ENCODE measurements around the gene SLF1. TPM values are rescaled to one million over a fixed set of nuclear protein-coding genes. Genes with fewer than 3 reads are reported as not detected.

Gene SLF1
- total and polyA plus RNA-seq, 9 of the 15 experiments (the other 6 are each of a cell fraction or from before 2014, with no cell fraction given), result 9.8 to 31.1 (median 16.3) TPM

- no peak overlapping the region for H2AFZ ChIP-seq (ENCODE audit: low read depth, low read length)
- ChIA-PET POLR2A (no interaction called here), CTCF (ENCODE audit: low intra/inter-chr PET ratio) (interaction anchor here (1.0 to 1.9 kb wide), 2 partner anchors 168 to 169 kb away, joined by 5 to 8 read pairs; no protein-coding TSS in a partner anchor)
- FAIRE-seq (peak; percentile 58), DNase-seq (ENCODE audit: extremely low read depth in 1 of 4, low spot score in 3 of 4) (peak in 1 of 4 experiments; percentile 25), ATAC-seq (peak; percentile 78)
- in situ Hi-C loops (cut with MboI) (no loop called here), intact Hi-C loops (cut with micrococcal nuclease) (loop anchor here (2.0 kb wide), 1 partner anchor 168 kb away; no protein-coding TSS in a partner anchor)
- no peaks in the 10 kb centered on the region for H4K20me1 ChIP-seq (replicated peaks; ENCODE audit: control insufficient read depth, insufficient read depth, low read length)
- no TSS peak for BruUV-seq (replicated peaks)
- H3K27ac ChIP-seq (ENCODE audit: extremely low read depth, low read depth, low read length), result no peak overlapping the region
- no peak overlapping the region for H3K9ac ChIP-seq (ENCODE audit: insufficient read depth in 1 of 2, low read depth in 2 of 2, low read length in 2 of 2)
- H3K36me3 ChIP-seq (ENCODE audit: control insufficient read depth, insufficient read depth, low read length), result peaks cover 39% of the 10 kb centered on the region; the same call in 2 of the 3 replicates
- no peaks in the 10 kb centered on the region for H3K9me1 ChIP-seq (ENCODE audit: control insufficient read depth, insufficient read depth, low read length)
- H3K27me3 ChIP-seq (ENCODE audit: control insufficient read depth in 2 of 2, insufficient read depth in 2 of 2, low read length in 2 of 2), result no peaks in the 10 kb centered on the region
- 56% methylated on average over 5 of the region's 5 CpGs for WGBS (ENCODE audit: insufficient coverage, low coverage, missing lambda C conversion rate)
- H3K79me2 ChIP-seq (ENCODE audit: control insufficient read depth, insufficient read depth, low read length), result no peaks in the 10 kb centered on the region
- no peaks in the 10 kb centered on the region for H3K9me3 ChIP-seq (replicated peaks; ENCODE audit: control insufficient read depth, insufficient read depth, low read depth, low read length)
- H3K4me2 ChIP-seq (ENCODE audit: insufficient read depth, low read length), result no peak overlapping the region
- H3K4me3 ChIP-seq, result no peak overlapping the region
- H3K4me1 ChIP-seq (replicated peaks in 1 of 2; ENCODE audit: control insufficient read depth in 2 of 2, insufficient read depth in 2 of 2, low read length in 2 of 2), result no peaks in the 10 kb centered on the region
- TF ChIP-seq ZFX (CRISPR knock-in tag; IDR thresholded peaks at IDR 0.05) (no peak), RB1 (IDR thresholded peaks at IDR 0.05; ENCODE audit: low read depth) (no peak), TAF9B (IDR thresholded peaks at IDR 0.05; ENCODE audit: partially characterized antibody) (no peak), BRF2 (IDR thresholded peaks at IDR 0.05; ENCODE audit: borderline replicate concordance, insufficient read depth, insufficient read length) (no peak), SRF (CRISPR knock-in tag; IDR thresholded peaks at IDR 0.05) (no peak), RUNX1 (IDR thresholded peaks at IDR 0.05; ENCODE audit: low read depth) (no peak), LEF1 (IDR thresholded peaks at IDR 0.05) (no peak), MBD2 (IDR thresholded peaks at IDR 0.05; ENCODE audit: borderline replicate concordance, low read depth) (no peak), SMAD2 (IDR thresholded peaks at IDR 0.05; ENCODE audit: low read depth, low read length) (no peak), ZNF197 (CRISPR knock-in tag; IDR thresholded peaks at IDR 0.05; ENCODE audit: low read depth) (no peak), HNRNPH1 (optimal IDR thresholded peaks at IDR 0.05; ENCODE audit: low read depth, low read length) (no peak), MYNN (IDR thresholded peaks at IDR 0.05) (no peak), MYNN (CRISPR knock-in tag; IDR thresholded peaks at IDR 0.05) (no peak), MEF2A (IDR thresholded peaks at IDR 0.05; ENCODE audit: control insufficient read depth, low read depth, low read length) (no peak)
- TF ChIP-seq, protein P1, sequence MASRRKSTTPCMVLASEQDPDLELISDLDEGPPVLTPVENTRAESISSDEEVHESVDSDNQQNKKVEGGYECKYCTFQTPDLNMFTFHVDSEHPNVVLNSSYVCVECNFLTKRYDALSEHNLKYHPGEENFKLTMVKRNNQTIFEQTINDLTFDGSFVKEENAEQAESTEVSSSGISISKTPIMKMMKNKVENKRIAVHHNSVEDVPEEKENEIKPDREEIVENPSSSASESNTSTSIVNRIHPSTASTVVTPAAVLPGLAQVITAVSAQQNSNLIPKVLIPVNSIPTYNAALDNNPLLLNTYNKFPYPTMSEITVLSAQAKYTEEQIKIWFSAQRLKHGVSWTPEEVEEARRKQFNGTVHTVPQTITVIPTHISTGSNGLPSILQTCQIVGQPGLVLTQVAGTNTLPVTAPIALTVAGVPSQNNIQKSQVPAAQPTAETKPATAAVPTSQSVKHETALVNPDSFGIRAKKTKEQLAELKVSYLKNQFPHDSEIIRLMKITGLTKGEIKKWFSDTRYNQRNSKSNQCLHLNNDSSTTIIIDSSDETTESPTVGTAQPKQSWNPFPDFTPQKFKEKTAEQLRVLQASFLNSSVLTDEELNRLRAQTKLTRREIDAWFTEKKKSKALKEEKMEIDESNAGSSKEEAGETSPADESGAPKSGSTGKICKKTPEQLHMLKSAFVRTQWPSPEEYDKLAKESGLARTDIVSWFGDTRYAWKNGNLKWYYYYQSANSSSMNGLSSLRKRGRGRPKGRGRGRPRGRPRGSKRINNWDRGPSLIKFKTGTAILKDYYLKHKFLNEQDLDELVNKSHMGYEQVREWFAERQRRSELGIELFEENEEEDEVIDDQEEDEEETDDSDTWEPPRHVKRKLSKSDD (conservative IDR thresholded peaks at IDR 0.05; ENCODE audit: low read length), result no peak
- TF ChIP-seq, protein P2, sequence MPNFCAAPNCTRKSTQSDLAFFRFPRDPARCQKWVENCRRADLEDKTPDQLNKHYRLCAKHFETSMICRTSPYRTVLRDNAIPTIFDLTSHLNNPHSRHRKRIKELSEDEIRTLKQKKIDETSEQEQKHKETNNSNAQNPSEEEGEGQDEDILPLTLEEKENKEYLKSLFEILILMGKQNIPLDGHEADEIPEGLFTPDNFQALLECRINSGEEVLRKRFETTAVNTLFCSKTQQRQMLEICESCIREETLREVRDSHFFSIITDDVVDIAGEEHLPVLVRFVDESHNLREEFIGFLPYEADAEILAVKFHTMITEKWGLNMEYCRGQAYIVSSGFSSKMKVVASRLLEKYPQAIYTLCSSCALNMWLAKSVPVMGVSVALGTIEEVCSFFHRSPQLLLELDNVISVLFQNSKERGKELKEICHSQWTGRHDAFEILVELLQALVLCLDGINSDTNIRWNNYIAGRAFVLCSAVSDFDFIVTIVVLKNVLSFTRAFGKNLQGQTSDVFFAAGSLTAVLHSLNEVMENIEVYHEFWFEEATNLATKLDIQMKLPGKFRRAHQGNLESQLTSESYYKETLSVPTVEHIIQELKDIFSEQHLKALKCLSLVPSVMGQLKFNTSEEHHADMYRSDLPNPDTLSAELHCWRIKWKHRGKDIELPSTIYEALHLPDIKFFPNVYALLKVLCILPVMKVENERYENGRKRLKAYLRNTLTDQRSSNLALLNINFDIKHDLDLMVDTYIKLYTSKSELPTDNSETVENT (CRISPR knock-in tag; IDR thresholded peaks at IDR 0.05), result no peak
These were observed 74.8 kb downstream of the SLF1 start for GRCh38 chr5:94693043-94693822.

All from K562 (cell line).